ENCODE measurements around the gene CISH. TPM values are rescaled to one million over a fixed set of nuclear protein-coding genes. Genes with fewer than 3 reads are reported as not detected.

The CISH gene
- total RNA-seq, 1 donor: 1.1 TPM

DNA sequence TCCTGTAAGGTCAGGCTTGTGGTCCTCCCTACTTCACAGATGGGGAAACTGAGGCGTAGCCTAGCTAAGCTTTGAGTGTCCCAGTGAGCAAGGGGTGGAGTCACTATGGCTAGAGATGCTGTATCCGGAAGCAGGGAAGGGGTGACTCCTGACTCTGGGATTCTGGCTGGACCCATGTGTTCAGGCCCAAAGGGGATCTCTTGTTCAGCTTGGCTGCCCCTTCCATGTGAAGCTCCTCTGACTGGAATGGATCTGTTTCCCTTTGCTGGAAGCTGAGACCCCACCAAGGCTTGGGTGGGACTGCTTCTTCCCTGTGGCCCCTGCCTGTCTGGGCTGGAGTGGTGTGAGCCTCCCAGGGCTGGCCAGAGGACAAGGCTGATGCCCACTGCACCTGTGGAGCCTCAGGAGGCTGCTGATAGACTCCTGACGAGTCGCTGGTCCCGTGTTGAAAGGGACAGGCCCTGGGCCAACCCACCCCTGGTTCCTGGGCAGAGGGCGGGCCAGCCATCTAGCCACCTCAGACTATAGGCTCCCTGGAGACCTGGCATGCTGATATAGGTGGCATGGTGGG, 6.4 kb upstream of the CISH start:
- peak; percentile 68 for DNase-seq (ENCODE audit: insufficient read length, low spot score, missing footprints)
- Histone ChIP-seq H3K79me2 (ENCODE audit: insufficient read depth, low read length) (peaks cover 43% of the 10 kb centered on the region), H2AFZ (ENCODE audit: low read length) (peak overlapping the region; percentile 90), H3K27me3 (ENCODE audit: insufficient read depth, low read length) (no peaks in the 10 kb centered on the region), H3K36me3 (ENCODE audit: insufficient read depth, low read length) (peaks cover 2% of the 10 kb centered on the region), H3K4me2 (ENCODE audit: insufficient read depth, low read length) (peak overlapping the region; percentile 99), H3K27ac (ENCODE audit: low read depth, low read length) (peak overlapping the region; percentile 82), H3K4me1 (ENCODE audit: insufficient read depth, low read length) (peaks cover 25% of the 10 kb centered on the region), H4K20me1 (ENCODE audit: insufficient read depth, low read length) (no peaks in the 10 kb centered on the region), H3K4me3 (ENCODE audit: insufficient read depth, low read length) (peak overlapping the region; percentile 91), H3K9me3 (ENCODE audit: low read depth, low read length) (no peaks in the 10 kb centered on the region)
- TF ChIP-seq, protein P1, sequence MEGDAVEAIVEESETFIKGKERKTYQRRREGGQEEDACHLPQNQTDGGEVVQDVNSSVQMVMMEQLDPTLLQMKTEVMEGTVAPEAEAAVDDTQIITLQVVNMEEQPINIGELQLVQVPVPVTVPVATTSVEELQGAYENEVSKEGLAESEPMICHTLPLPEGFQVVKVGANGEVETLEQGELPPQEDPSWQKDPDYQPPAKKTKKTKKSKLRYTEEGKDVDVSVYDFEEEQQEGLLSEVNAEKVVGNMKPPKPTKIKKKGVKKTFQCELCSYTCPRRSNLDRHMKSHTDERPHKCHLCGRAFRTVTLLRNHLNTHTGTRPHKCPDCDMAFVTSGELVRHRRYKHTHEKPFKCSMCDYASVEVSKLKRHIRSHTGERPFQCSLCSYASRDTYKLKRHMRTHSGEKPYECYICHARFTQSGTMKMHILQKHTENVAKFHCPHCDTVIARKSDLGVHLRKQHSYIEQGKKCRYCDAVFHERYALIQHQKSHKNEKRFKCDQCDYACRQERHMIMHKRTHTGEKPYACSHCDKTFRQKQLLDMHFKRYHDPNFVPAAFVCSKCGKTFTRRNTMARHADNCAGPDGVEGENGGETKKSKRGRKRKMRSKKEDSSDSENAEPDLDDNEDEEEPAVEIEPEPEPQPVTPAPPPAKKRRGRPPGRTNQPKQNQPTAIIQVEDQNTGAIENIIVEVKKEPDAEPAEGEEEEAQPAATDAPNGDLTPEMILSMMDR (IDR thresholded peaks at IDR 0.05; ENCODE audit: extremely low read depth, low read depth, low read length): no peak

DNA sequence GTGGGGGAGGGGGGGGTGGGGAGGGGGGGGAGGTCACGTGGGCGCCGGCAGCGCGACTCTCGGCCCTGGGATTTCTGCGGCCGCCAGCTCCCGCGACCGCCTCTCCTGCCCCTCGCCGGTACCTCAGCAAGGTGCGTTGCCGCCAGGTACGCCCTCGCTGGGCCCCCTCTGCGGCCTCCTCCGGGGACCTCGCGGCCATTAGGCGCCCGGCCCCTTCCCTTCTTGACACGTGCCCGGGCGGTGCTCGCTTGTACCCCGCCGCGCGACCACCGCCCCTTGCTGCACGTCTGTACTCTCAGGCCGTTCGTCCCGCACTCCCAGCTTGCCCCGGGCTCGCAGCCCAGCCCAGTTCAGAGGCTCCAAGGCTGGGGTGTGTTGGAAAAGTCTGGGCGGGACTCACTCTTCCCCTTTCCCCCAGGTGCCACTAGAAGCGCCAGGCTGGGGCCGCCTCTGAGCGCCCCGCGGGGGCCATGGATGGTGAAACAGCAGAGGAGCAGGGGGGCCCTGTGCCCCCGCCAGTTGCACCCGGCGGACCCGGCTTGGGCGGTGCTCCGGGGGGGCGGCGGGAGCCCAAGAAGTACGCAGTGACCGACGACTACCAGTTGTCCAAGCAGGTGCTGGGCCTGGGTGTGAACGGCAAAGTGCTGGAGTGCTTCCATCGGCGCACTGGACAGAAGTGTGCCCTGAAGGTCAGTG, 5.7 kb upstream of the CISH start, which contains the start of gene MAPKAPK3:
MAPKAPK3 (plus strand) TSS at position 56 of the 696 bp plus-strand sequence; CDS start at position 471, 415 bp downstream.
- Histone ChIP-seq H4K20me1 (ENCODE audit: insufficient read depth, low read length) (no peaks in the 10 kb centered on the region), H3K27me3 (ENCODE audit: insufficient read depth, low read length) (no peaks in the 10 kb centered on the region), H3K4me2 (ENCODE audit: insufficient read depth, low read length) (peak within 1 kb of the TSS; percentile 99), H3K79me2 (ENCODE audit: insufficient read depth, low read length) (peaks cover 42% of the 10 kb centered on the region), H3K36me3 (ENCODE audit: insufficient read depth, low read length) (peaks cover 2% of the 10 kb centered on the region), H3K27ac (ENCODE audit: low read depth, low read length) (peak within 1 kb of the TSS; percentile 82), H2AFZ (ENCODE audit: low read length) (peak within 1 kb of the TSS; percentile 99), H3K4me3 (ENCODE audit: insufficient read depth, low read length) (peak within 1 kb of the TSS; percentile 91), H3K9me3 (ENCODE audit: low read depth, low read length) (no peaks in the 10 kb centered on the region), H3K4me1 (ENCODE audit: insufficient read depth, low read length) (peaks cover 29% of the 10 kb centered on the region)
- DNase-seq (ENCODE audit: insufficient read length, low spot score, missing footprints): peak; percentile 93
- TF ChIP-seq, protein P1 (IDR thresholded peaks at IDR 0.05; ENCODE audit: extremely low read depth, low read depth, low read length): no peak

DNA sequence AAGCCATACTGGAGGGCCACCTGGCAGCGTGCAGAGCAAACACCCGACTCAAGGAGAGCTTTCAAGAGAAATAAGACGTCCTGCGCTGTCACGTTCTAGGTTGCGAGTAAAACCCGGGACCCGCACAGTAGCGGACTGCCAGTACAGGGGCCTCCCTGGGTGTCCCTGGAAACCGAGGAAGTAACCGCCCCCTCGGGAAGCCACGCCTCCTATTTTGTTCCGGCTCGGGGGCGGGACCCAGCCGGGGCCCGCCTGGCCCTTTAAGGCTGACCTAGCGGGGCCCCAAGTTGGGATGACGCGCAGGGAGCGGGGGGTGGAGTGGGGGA, 5.2 kb upstream of the CISH start:
- H3K36me3 ChIP-seq (ENCODE audit: insufficient read depth, low read length): peaks cover 2% of the 10 kb centered on the region
- H3K9me3 ChIP-seq (ENCODE audit: low read depth, low read length): no peaks in the 10 kb centered on the region
- H3K27me3 ChIP-seq (ENCODE audit: insufficient read depth, low read length): no peaks in the 10 kb centered on the region
- DNase-seq (ENCODE audit: insufficient read length, low spot score, missing footprints): peak; percentile 99
- peaks cover 37% of the 10 kb centered on the region for H3K79me2 ChIP-seq (ENCODE audit: insufficient read depth, low read length)
- peak overlapping the region; percentile 99 for H2AFZ ChIP-seq (ENCODE audit: low read length)
- peak overlapping the region; percentile 42 for H3K27ac ChIP-seq (ENCODE audit: low read depth, low read length)
- H3K4me1 ChIP-seq (ENCODE audit: insufficient read depth, low read length): peaks cover 30% of the 10 kb centered on the region
- no peaks in the 10 kb centered on the region for H4K20me1 ChIP-seq (ENCODE audit: insufficient read depth, low read length)
- TF ChIP-seq, protein P1 (IDR thresholded peaks at IDR 0.05; ENCODE audit: extremely low read depth, low read depth, low read length): no peak
- peak overlapping the region; percentile 99 for H3K4me2 ChIP-seq (ENCODE audit: insufficient read depth, low read length)
- peak overlapping the region; percentile 91 for H3K4me3 ChIP-seq (ENCODE audit: insufficient read depth, low read length)

DNA sequence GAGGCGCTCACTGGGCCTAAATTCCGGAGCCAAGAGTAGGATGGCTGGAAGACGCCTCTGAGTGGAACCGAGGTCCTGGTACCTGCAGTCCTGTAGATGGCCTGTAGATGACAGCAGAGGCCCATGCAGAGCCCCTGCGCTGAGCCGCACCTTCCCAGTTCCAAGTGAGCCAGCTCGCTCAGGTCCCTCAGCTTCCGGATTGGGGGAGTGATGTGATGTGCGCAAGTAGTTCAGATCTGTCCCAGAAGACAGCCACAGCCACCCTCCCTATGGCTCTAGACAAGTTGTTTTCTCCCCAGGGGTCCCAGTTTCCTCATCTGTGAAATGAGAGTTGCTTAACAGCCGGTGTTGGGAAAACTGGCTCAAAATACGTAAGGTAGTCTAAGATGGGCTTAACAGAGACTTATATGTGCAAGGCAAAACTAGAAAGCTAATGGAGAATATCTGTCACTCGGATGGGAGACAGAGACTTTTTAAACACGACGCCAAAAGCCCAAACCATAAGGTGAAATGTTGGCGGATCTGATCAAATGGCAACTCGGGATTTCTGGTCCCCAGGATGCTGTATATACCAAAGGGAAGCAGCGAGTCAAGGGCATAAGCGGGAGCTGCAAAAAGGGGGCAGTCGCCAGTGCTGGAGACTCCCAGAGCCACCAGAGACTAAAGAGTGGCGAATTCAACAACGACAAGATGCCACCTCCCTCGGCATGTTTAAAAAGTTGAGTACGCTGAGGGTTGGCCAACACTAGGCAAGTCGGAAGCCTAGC, 4.6 kb upstream of the CISH start:
- peaks cover 35% of the 10 kb centered on the region for H3K79me2 ChIP-seq (ENCODE audit: insufficient read depth, low read length)
- peak overlapping the region; percentile 42 for H3K27ac ChIP-seq (ENCODE audit: low read depth, low read length)
- no peaks in the 10 kb centered on the region for H4K20me1 ChIP-seq (ENCODE audit: insufficient read depth, low read length)
- no peaks in the 10 kb centered on the region for H3K27me3 ChIP-seq (ENCODE audit: insufficient read depth, low read length)
- H3K4me3 ChIP-seq (ENCODE audit: insufficient read depth, low read length): peak overlapping the region; percentile 91
- H3K36me3 ChIP-seq (ENCODE audit: insufficient read depth, low read length): peaks cover 2% of the 10 kb centered on the region
- H3K4me1 ChIP-seq (ENCODE audit: insufficient read depth, low read length): peaks cover 34% of the 10 kb centered on the region
- peak overlapping the region; percentile 99 for H3K4me2 ChIP-seq (ENCODE audit: insufficient read depth, low read length)
- no peaks in the 10 kb centered on the region for H3K9me3 ChIP-seq (ENCODE audit: low read depth, low read length)
- peak; percentile 97 for DNase-seq (ENCODE audit: insufficient read length, low spot score, missing footprints)
- TF ChIP-seq, protein P1 (IDR thresholded peaks at IDR 0.05; ENCODE audit: extremely low read depth, low read depth, low read length): peak; percentile 99
- peak overlapping the region; percentile 99 for H2AFZ ChIP-seq (ENCODE audit: low read length)

Data from osteoblast (primary cell).